Breast epithelium (tissue), 3 donors: ENCODE results near the gene SCARB2.

Experiments
- POLR2A ChIP-seq: fragments of 450-650 bp; IDR thresholded peaks from one replicate; pipeline ENCODE4 v1.6.1; 2016; ENCODE audit warnings: antibody characterized with exemption, mild to moderate bottlenecking, moderate library complexity
- TF ChIP-seq, protein P1 (sequence below), 3 donors: fragments of 450-650 bp; IDR thresholded peaks; one replicate each; pipeline ENCODE4 v1.5.1; 2016 to 2017; ENCODE audit warnings: antibody characterized with exemption in 3 of 3, mild to moderate bottlenecking in 3 of 3, moderate library complexity in 3 of 3

DNA sequence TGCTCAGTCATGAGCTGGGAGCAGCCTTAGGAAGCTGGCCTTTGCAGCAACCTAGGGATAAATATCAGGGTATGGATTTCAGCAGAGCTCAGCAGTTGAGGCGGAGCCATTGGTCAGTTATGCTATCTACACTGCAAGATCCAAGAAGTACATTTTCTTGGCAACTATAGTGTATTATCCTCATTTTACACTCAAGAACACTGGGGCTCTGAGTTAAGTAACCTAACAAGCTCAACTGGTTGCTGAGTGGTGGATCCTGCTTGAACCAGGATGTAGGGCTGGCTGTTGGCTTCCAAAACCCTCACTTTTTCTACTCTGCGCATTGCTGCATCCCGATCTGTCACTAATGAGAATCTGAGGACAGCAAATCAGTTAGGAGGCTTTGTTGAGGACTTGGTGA is 1.5 kb upstream of the SCARB2 start:
- TF ChIP-seq POLR2A = no peak
- TF ChIP-seq, protein P1, sequence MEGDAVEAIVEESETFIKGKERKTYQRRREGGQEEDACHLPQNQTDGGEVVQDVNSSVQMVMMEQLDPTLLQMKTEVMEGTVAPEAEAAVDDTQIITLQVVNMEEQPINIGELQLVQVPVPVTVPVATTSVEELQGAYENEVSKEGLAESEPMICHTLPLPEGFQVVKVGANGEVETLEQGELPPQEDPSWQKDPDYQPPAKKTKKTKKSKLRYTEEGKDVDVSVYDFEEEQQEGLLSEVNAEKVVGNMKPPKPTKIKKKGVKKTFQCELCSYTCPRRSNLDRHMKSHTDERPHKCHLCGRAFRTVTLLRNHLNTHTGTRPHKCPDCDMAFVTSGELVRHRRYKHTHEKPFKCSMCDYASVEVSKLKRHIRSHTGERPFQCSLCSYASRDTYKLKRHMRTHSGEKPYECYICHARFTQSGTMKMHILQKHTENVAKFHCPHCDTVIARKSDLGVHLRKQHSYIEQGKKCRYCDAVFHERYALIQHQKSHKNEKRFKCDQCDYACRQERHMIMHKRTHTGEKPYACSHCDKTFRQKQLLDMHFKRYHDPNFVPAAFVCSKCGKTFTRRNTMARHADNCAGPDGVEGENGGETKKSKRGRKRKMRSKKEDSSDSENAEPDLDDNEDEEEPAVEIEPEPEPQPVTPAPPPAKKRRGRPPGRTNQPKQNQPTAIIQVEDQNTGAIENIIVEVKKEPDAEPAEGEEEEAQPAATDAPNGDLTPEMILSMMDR (IDR thresholded peaks at IDR 0.05) = no peak
